Duodenal mucosa (tissue), 2 donors: ENCODE measurements around the gene AHDC1.

ENCODE experiments used
- H3K27ac ChIP-seq: one replicate; pipeline ENCODE4 v1.7.0; 2013; ENCODE audit warnings: low read depth, low read length
- H3K27me3 ChIP-seq, 2 donors: one replicate each; pipeline ENCODE4 v1.7.0; 2013; ENCODE audit warnings: low read length in 2 of 2, control low read depth in 1 of 2; ENCODE audit not compliant: insufficient read depth in 2 of 2, control insufficient read depth in 1 of 2
- H3K36me3 ChIP-seq, 2 donors: one replicate each; pipeline ENCODE4 v1.7.0; 2013; ENCODE audit warnings: low read length in 2 of 2, control low read depth in 1 of 2; ENCODE audit not compliant: insufficient read depth in 2 of 2, control insufficient read depth in 1 of 2
- H3K4me1 ChIP-seq, 2 donors: one replicate each; pipeline ENCODE4 v1.7.0; 2013; ENCODE audit warnings: low read length in 2 of 2, control low read depth in 1 of 2; ENCODE audit not compliant: insufficient read depth in 2 of 2, control insufficient read depth in 1 of 2
- H3K4me3 ChIP-seq, 2 donors: one replicate each; pipeline ENCODE4 v1.7.0; 2013; ENCODE audit warnings: low read length in 2 of 2, low read depth in 1 of 2
- H3K9ac ChIP-seq, 2 donors: one replicate each; pipeline ENCODE4 v1.7.0; 2013; ENCODE audit warnings: low read length in 2 of 2, low read depth in 1 of 2
- H3K9me3 ChIP-seq, 2 donors: one replicate each; pipeline ENCODE4 v1.7.0; 2013; ENCODE audit warnings: low read length in 2 of 2, control low read depth in 1 of 2; ENCODE audit not compliant: control insufficient read depth in 1 of 2

The AHDC1 gene

DNA sequence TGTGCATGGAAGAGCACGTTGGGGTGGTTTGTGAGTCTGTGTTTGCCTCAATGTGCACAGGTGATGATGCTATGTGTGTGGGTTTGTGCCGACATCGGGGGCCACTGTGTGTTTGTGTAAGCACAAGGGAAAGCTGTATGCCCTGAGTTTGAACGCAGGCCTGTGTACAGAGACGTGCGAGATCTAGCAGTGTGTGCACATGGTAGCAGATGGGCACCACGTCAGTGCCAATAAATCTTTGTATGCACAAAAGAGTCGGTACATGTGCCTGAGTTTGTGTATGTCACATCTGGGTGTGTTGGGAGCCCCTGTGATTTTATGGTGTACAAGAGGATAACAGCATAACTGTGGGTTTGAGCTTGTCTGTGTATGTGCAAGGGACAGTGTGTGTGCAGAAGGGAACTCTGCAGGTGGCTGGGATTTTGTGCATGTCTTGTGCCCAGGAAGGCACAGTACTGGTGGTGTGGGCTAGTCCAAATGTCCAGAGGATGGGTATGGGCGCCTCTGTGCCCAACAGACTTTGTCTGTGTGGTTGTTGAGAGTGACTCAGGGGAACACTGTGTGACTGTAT is 82.0 kb downstream of the AHDC1 start:
- Histone ChIP-seq H3K4me1 (peaks cover 72 to 74% of the 10 kb centered on the region in 2 donors), H3K9me3 (no peaks in the 10 kb centered on the region), H3K36me3 (no peaks in the 10 kb centered on the region), H3K27me3 (no peaks in the 10 kb centered on the region), H3K4me3 (no peak overlapping the region), H3K27ac (no peak overlapping the region), H3K9ac (peak overlapping the region in 1 of 2 donors; percentile 15)

DNA sequence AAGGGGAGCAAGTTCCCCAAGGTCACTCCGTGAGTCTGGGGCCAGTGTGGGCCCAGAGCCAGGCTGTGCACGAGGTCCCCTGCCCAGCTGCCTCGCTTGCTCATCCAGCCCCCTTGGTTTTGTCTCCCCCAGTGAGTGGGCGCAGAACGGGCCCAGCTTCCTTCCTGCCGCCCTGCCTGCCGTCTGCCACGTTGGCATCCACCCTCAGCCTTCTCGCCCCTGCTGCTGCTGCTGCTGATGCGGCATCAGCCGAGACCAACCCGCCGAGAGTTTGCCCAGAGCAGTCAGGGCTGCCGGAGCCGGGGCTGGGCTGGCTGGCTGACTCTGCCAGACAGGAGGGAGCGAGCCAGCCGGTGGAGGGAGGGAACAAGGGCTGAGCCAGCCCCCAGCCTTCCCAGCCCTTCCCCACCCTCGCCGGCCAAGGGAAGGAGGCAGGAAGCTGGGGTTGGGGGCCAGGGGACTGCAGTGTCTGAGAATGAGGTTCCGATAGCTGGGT is 82.6 kb downstream of the AHDC1 start:
- no peaks in the 10 kb centered on the region for H3K9me3 ChIP-seq
- H3K27ac ChIP-seq: no peak overlapping the region
- peak overlapping the region in 1 of 2 donors; percentile 18 for H3K4me3 ChIP-seq
- no peaks in the 10 kb centered on the region for H3K36me3 ChIP-seq
- H3K27me3 ChIP-seq: no peaks in the 10 kb centered on the region
- H3K4me1 ChIP-seq: peaks cover 66 to 68% of the 10 kb centered on the region in 2 donors
- H3K9ac ChIP-seq: peak overlapping the region in 1 of 2 donors; percentile 20

DNA sequence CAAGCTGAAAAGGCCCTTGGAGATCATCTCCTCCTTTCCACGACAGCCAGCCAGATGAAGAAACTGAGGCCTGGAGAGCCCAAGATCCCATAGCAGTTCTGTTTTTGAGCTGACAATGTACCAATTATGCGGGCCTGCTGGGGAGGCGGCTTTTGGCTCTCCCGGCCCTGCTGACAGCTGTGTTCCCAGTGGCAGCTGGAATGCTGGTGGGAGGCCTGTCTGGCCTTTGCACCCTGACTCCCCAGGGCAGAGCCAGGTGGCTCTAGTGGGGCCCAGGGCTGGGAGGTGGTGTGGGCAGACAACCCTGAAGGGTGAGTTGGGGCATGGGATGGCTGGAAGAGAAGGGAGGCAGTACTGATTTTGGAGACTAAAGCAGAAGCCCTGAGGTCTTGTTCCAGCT is 83.3 kb downstream of the AHDC1 start:
- Histone ChIP-seq H3K27ac (no peak overlapping the region), H3K27me3 (no peaks in the 10 kb centered on the region), H3K36me3 (no peaks in the 10 kb centered on the region), H3K4me1 (peaks cover 59 to 61% of the 10 kb centered on the region in 2 donors), H3K9me3 (no peaks in the 10 kb centered on the region), H3K4me3 (no peak overlapping the region), H3K9ac (peak overlapping the region in 1 of 2 donors; percentile 2)

DNA sequence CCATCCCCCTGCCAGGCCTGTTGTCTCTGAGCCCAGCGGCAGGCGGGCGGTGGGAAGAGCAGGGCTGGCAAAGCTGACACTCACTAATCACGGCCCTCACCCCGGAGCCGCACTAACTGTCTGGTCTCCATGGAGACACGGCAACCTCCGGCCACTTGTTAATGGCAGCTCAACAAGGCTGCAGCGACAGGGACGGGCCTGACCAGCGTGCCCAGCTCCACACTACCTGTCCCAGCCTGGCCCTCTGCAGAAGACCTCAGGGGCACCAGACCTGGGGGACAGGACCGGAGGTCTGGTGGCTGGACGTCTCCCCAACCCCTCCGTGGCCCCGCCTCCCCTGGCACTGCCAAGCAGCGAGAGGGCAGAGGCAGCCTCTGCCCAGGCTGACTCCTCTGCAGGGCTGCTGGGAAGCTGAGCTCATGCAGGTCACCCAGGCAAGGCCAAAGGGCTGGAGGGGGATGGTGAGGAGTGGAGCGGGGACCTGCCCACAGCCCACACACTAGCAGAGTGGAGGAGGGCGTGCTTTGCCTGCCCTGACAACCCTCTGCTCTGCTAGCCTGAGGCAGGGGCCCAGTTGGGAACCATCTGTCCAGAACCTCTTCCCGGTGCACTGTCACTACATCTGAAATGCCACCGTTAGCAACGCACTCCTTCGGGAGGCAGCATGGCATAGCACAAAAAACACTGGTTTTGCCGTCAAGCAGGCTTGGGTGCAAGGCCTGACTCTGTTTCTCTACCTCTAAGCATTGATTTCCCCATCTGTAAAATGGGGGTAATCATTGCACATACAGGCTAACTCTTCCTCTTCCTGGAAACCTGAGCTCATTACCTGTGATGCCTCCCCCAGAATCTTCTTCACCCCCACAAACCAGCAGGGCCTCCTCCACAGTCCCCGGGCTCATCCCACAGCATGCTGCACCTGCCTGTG is 84.3 kb downstream of the AHDC1 start:
- no peak overlapping the region for H3K4me3 ChIP-seq
- peak overlapping the region; percentile 77 for H3K27ac ChIP-seq
- H3K9me3 ChIP-seq: no peaks in the 10 kb centered on the region
- no peaks in the 10 kb centered on the region for H3K36me3 ChIP-seq
- H3K9ac ChIP-seq: peak overlapping the region; percentile 35 to 46
- no peaks in the 10 kb centered on the region for H3K27me3 ChIP-seq
- H3K4me1 ChIP-seq: peaks cover 49 to 54% of the 10 kb centered on the region in 2 donors

DNA sequence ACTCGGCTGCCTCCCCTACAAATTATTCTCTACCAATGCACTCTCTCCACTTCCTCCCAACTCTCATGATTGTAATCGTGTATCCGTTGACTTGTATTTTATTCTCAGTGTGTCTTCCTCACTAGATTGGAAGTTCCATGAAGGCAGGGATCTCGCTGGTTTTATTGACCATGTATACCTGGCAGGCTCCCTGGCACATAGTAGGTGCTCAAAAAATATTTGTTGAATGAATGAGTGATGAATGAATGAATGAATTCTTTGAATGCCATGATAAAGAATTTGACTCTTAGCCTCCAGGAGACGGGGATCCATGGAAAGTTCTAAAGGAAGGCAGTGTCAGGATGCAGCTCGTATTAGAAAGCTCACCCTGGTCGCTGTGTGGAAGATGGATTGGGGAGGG is 85.1 kb downstream of the AHDC1 start:
- H3K9me3 ChIP-seq: no peaks in the 10 kb centered on the region
- no peaks in the 10 kb centered on the region for H3K36me3 ChIP-seq
- H3K27me3 ChIP-seq: no peaks in the 10 kb centered on the region
- H3K4me3 ChIP-seq: peak overlapping the region; percentile 29 to 41
- H3K9ac ChIP-seq: peak overlapping the region in 1 of 2 donors; percentile 46
- H3K4me1 ChIP-seq: peaks cover 50 to 53% of the 10 kb centered on the region in 2 donors
- peak overlapping the region; percentile 77 for H3K27ac ChIP-seq

DNA sequence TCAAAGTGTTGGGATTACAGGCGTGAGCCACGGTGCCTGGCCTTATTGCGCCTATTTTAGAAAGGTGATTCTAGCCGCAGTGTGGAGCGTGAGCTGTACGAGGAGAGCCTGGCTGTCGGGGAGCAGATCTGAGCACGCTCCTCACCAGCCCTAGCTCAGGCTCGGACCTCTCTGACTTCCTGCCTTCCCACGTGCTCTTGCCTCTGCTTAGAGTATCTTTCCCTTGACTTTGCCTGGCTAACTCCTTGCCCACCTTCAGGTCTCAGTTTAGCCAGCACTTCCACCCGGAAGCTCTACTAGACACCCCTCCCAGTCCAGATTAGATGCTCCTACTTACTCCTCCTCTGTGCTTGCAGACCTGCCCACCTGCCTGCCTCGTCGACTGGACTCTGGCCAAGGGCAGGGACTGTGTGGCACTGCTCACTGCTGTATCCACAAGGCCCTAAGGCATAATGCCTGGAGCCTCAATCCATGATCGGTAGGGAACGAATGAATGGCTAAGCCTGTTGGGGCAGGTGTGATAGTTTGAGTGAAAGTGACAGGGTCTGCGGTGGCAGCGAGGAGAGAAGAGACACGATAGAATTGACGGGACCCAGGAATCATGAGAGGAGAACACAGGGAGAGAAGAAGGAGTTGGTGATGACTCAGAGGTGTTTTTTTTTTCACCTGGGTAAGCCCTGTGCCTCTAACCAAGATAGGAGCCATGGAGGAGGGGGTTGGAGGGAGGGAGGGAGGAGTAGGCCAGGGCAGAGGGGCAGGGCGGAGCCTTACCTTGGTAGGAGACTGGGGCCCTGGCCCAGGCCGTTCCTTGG is 85.8 kb downstream of the AHDC1 start:
- H3K27me3 ChIP-seq: no peaks in the 10 kb centered on the region
- peak overlapping the region; percentile 46 to 70 for H3K9ac ChIP-seq
- no peaks in the 10 kb centered on the region for H3K9me3 ChIP-seq
- peak overlapping the region; percentile 29 to 41 for H3K4me3 ChIP-seq
- H3K36me3 ChIP-seq: no peaks in the 10 kb centered on the region
- peak overlapping the region; percentile 79 for H3K27ac ChIP-seq
- H3K4me1 ChIP-seq: peaks cover 46 to 54% of the 10 kb centered on the region in 2 donors

DNA sequence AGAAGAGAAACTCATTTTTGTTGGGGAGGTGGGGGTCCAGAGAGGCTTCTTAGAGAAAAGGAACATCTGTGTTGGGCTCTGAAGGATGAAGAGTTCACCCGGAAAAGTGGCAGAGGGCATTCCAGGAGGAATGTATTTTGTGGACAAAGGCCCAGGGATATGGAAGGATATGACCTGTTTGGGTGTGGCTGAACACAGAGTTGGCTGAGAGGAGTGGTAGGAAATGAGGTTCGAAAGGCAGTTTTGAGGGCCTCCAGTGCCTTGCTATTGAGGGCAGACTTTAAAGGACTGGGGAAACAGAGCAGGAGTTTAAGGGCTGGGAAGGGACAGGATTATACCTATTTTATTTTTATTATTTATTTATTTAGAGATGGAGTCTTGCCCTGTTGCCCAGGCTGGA is 86.6 kb downstream of the AHDC1 start:
- Histone ChIP-seq H3K9ac (no peak overlapping the region), H3K4me1 (peaks cover 39 to 46% of the 10 kb centered on the region in 2 donors), H3K36me3 (no peaks in the 10 kb centered on the region), H3K4me3 (no peak overlapping the region), H3K9me3 (no peaks in the 10 kb centered on the region), H3K27me3 (no peaks in the 10 kb centered on the region), H3K27ac (no peak overlapping the region)

DNA sequence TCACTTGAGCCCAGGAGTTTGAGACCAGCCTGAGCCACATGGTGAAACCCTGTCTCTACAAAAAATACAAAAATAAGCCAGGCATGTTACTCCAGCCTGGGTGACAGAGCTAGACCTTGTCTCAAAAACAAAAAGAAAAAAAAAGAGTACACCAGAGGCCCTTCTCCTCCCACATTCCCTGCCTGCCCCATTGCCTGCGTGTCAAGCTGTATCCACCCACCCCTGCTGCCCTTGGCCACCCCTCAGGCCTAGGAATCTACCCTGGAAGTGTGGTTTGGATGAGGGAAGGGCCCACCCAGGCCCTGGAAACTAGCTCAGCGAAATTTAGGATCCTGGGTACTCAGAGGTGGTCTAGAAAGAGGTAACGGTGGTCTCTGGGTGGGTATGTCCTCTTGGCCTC is 88.3 kb downstream of the AHDC1 start:
- Histone ChIP-seq H3K4me3 (no peak overlapping the region), H3K27ac (no peak overlapping the region), H3K9ac (no peak overlapping the region), H3K9me3 (no peaks in the 10 kb centered on the region), H3K4me1 (peaks cover 28 to 29% of the 10 kb centered on the region in 2 donors), H3K36me3 (no peaks in the 10 kb centered on the region), H3K27me3 (no peaks in the 10 kb centered on the region)

DNA sequence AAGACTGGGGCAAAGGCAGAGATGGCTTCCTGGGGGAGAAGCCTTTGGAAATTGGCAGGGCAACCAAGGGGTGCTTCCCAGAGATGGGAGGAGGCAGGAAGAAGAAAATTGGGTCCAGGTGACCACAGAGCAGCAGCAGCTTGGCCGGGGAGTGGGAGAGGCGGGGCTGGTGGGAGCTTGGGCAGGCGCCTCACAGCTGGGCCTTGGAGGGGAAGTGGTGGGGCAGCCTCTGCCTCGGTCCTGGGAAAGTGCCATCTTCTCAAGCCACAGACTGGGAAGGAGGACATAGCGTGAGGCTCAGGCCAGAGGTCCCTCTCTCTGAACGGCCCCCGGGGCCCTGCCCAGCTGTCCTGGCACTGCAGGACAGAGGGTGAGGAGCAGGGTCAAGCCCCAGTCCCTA is 90.0 kb downstream of the AHDC1 start:
- H3K27ac ChIP-seq: no peak overlapping the region

More for the DNA sequence above, 90.0 kb downstream of the AHDC1 start:
- no peaks in the 10 kb centered on the region for H3K36me3 ChIP-seq
- H3K27me3 ChIP-seq: no peaks in the 10 kb centered on the region
- no peaks in the 10 kb centered on the region for H3K9me3 ChIP-seq
- no peak overlapping the region for H3K4me3 ChIP-seq
- peaks cover 24 to 30% of the 10 kb centered on the region in 2 donors for H3K4me1 ChIP-seq
- no peak overlapping the region for H3K9ac ChIP-seq
